ENCODE data around the gene AGPAT4.

DNA sequence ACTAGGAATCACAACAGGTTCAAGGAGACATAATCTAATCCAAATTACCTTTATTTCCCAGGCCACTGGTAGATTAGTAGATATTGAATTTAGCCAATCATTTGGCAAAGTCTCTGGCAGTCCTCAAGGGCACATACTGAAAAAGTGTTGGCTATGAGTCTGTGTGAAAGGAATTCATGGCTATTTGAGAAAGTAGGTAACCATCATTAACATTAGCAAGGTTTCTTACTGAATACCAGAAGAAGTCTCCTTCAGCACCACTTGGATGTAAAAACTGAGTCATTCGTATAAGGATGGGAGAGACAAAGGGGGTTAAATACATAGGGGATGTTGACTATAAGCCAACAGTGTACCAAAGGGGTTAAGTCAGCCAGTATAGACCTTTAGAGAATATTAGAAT lies 36.7 kb downstream of the AGPAT4 start:
- no peak for TF ChIP-seq GATA2 (IDR thresholded peaks at IDR 0.05; ENCODE audit: low read depth, low read length)
- TF ChIP-seq GATA3 (IDR thresholded peaks at IDR 0.05; ENCODE audit: low read depth, low read length), result no peak
